Esophagus (tissue), 2 donors: ENCODE data around the gene SLC7A6. TPM values are rescaled to one million over a fixed set of nuclear protein-coding genes. Genes with fewer than 3 reads are reported as not detected.

Experiments
- H3K27ac ChIP-seq, 2 donors: one replicate each; pipeline ENCODE4 v1.5.1; 2013; ENCODE audit warnings: low read depth in 2 of 2, mild to moderate bottlenecking in 2 of 2, inconsistent platforms in 1 of 2, low read length in 1 of 2, moderate library complexity in 1 of 2
- H3K27me3 ChIP-seq, 2 donors: one replicate each; pipeline ENCODE4 v1.6.1; 2013; ENCODE audit warnings: low read length in 2 of 2, control low read depth in 1 of 2, mild to moderate bottlenecking in 1 of 2; ENCODE audit not compliant: insufficient read depth in 2 of 2, control insufficient read depth in 1 of 2
- H3K36me3 ChIP-seq, 2 donors: one replicate each; pipeline ENCODE4 v1.6.1; 2013; ENCODE audit warnings: low read length in 1 of 2; ENCODE audit not compliant: control insufficient read depth in 2 of 2, insufficient read depth in 2 of 2
- H3K4me1 ChIP-seq, 2 donors: one replicate each; pipeline ENCODE4 v1.6.1; 2013; ENCODE audit warnings: low read length in 1 of 2; ENCODE audit not compliant: control insufficient read depth in 2 of 2, insufficient read depth in 2 of 2
- H3K4me3 ChIP-seq, 2 donors: one replicate each; pipeline ENCODE4 v1.5.1; 2013; ENCODE audit warnings: low read length in 2 of 2, mild to moderate bottlenecking in 2 of 2, low read depth in 1 of 2, moderate library complexity in 1 of 2
- H3K9me3 ChIP-seq, 2 donors: one replicate each; pipeline ENCODE4 v1.6.1; 2013; ENCODE audit warnings: mild to moderate bottlenecking in 2 of 2, low read depth in 1 of 2, low read length in 1 of 2, moderate library complexity in 1 of 2; ENCODE audit not compliant: control insufficient read depth in 2 of 2, insufficient read depth in 1 of 2
- WGBS, 2 donors: extraction: QIAGEN DNeasy Blood & Tissue Kit; methylation state at CpG; one replicate each; pipeline ENCODE4 v1.1.7; 2013; 5-methylcytosine and 5-hydroxymethylcytosine counted together
- polyA plus RNA-seq, 2 donors: library from polyadenylated mRNA; stranded (reverse); fragments of 200-250 nt; gene quantifications; one replicate each; pipeline ENCODE4 v1.2.3, GENCODE V29; 2013
- donor health status: healthy with polysubstance abuse.
- donor health status: Bipolar disorder and iron deficiency.

SLC7A6 gene
- polyA plus RNA-seq, 2 donors: 4.1 to 4.2 TPM

DNA sequence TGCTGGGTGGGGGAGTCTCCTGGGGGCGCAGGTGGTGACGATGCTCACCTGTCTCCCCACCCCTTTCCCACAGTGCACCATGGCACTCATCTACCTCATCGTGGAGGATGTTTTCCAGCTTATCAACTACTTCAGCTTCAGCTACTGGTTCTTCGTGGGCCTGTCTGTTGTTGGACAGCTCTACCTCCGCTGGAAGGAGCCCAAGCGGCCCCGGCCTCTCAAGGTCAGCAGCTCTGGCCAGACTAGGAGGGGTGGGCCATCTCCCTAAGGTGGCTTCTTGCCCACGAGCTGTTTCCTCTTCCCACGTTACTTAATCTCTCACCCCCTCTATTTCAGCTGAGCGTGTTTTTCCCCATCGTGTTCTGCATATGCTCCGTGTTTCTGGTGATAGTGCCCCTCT is 32.0 kb downstream of the SLC7A6 start:
- WGBS, 2 donors: 67 to 84% methylated on average over 12 of the region's 12 CpGs

GRCh38 chr16:68296693-68297092 is 32.4 kb downstream of the SLC7A6 start:
- no peak overlapping the region for H3K27ac ChIP-seq
- 84 to 89% methylated on average over 6 of the region's 6 CpGs for WGBS, 2 donors
- H3K4me3 ChIP-seq: no peak overlapping the region
- H3K9me3 ChIP-seq: no peaks in the 10 kb centered on the region
- H3K4me1 ChIP-seq: peaks cover 0 to 6% of the 10 kb centered on the region in 2 donors
- H3K27me3 ChIP-seq: no peaks in the 10 kb centered on the region
- peaks cover 17 to 29% of the 10 kb centered on the region in 2 donors for H3K36me3 ChIP-seq

More for the DNA sequence above, 32.0 kb downstream of the SLC7A6 start:
- Histone ChIP-seq H3K4me3 (no peak overlapping the region), H3K9me3 (no peaks in the 10 kb centered on the region), H3K36me3 (peaks cover 16 to 32% of the 10 kb centered on the region in 2 donors), H3K27me3 (no peaks in the 10 kb centered on the region), H3K4me1 (peaks cover 0 to 6% of the 10 kb centered on the region in 2 donors), H3K27ac (no peak overlapping the region)

DNA sequence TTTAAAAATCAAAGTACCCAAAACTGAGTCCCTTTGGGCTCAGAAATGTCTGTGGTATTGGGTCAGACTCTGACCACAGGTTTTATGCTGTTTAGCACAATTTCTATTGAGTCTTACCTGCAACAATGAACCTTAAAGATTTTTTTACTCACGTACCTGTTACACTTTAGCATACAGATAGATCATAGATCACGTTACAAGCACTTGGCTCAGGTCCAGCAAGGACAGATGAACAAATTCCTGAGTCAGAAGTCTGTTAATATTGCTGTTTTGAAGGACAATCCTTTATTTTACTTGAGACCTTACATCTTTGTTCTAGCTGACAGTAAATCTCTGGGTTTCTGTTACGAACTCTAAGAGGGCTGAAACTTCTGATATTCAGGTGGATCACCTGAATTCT is 33.6 kb downstream of the SLC7A6 start:
- no peak overlapping the region for H3K27ac ChIP-seq
- H3K27me3 ChIP-seq: no peaks in the 10 kb centered on the region
- H3K36me3 ChIP-seq: peaks cover 24 to 41% of the 10 kb centered on the region in 2 donors
- H3K4me1 ChIP-seq: peaks cover 0 to 6% of the 10 kb centered on the region in 2 donors
- no peak overlapping the region for H3K4me3 ChIP-seq
- WGBS, 2 donors: 56 to 61% methylated on average over 3 of the region's 3 CpGs
- H3K9me3 ChIP-seq: no peaks in the 10 kb centered on the region

DNA sequence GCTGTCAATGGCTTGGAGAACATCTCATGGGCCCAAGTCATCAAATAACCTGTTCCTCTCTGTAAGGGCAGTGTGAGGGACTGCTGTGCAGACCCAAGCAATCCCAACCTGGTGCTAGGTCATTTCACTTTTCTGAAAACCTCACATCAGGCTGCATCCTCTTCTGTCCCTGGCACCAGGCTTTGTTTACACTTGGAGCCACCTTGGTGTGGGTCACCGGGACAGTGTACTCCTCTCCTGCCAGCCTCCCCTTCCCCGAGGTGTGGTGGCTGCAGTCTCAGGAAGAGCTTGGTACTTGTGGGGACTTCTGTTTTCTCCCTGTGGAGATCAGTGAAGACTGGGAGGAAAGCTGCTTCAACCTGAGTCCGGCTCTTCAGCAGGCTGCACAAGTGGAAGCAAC is 34.0 kb downstream of the SLC7A6 start:
- H3K27ac ChIP-seq: peak overlapping the region in 1 of 2 donors; percentile 1
- no peak overlapping the region for H3K4me3 ChIP-seq
- peaks cover 24 to 42% of the 10 kb centered on the region in 2 donors for H3K36me3 ChIP-seq
- peaks cover 0 to 6% of the 10 kb centered on the region in 2 donors for H3K4me1 ChIP-seq
- H3K27me3 ChIP-seq: no peaks in the 10 kb centered on the region
- WGBS, 2 donors: 76 to 86% methylated on average over 3 of the region's 3 CpGs
- no peaks in the 10 kb centered on the region for H3K9me3 ChIP-seq

DNA sequence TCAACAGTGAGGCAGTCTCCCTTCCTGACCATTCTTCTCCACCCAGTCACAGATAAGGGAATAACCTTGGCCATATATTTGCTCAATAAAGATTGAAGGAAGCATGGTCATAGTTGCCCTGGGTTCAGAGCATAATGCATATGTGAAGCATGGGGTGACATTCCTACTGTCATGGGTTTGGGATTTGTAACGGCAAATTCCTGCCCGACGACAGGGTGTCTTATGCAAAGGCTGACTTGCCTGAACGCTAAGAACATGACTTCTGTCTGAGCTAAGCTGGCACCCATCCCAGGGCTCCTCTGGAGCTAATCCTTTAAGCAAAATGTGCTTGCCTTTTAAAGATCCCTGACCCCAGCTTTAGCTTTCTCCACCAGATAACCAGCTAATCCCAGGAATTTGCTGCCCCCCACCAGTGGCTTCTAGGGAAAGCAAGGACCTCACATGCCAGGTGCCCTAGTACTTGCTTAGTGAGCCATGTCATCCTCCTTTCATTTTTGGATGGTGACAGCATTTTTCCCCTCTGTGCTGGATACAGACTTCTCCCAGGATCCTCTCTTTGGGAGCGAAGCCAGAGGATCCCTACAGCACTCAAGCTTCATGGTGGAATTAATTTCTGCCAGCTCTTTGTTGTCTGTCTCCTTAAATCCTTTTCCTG is 34.7 kb downstream of the SLC7A6 start:
- H3K36me3 ChIP-seq: peaks cover 24 to 44% of the 10 kb centered on the region in 2 donors
- H3K9me3 ChIP-seq: no peaks in the 10 kb centered on the region
- H3K4me1 ChIP-seq: peaks cover 0 to 6% of the 10 kb centered on the region in 2 donors
- H3K4me3 ChIP-seq: no peak overlapping the region
- peak overlapping the region; percentile 53 to 56 for H3K27ac ChIP-seq
- 32 to 57% methylated on average over 5 of the region's 5 CpGs for WGBS, 2 donors
- no peaks in the 10 kb centered on the region for H3K27me3 ChIP-seq

DNA sequence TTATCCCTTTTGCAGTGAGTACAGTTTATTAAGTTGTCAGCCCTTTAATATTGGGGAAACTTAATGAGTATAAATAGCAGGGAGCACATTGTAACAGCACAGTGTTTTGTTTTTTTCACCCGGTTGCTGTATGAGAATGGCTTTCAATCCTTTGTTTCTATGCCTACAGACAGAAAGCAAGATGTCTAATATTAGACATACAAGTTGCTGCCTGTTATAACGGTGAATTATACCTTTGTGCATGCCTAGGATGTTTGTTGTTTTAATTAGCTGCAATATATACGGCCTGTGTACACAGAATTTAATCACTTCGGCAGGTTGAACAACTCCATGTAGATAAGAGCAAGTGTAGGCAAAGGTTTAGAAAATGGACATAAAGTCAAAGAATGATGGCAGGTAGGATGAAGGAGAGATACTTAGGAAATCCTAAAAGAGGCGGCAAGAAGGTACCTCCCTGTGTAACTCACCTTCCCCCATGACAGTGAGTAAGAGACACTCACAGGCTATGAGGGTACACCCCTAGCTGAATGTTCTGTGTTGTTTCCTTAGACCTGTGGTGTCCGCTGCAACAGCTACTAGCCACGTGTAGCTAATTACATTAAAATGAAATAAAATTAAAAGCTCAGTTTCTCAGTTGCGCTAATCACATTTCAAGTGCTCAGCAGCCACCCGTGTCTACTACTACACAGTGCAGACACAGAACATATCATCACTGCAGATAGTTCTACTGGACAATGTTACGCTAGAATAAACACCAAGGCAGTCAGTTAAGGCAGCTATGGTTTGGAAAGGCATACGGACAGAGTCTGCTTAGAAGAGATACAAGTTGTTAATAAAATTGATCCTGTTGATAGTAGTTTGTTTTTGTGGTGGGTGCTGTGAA is 35.5 kb downstream of the SLC7A6 start:
- peaks cover 24 to 40% of the 10 kb centered on the region in 2 donors for H3K36me3 ChIP-seq
- no peaks in the 10 kb centered on the region for H3K9me3 ChIP-seq
- H3K27me3 ChIP-seq: no peaks in the 10 kb centered on the region
- H3K27ac ChIP-seq: peak overlapping the region in 1 of 2 donors; percentile 53
- H3K4me3 ChIP-seq: no peak overlapping the region
- WGBS, 2 donors: 65 to 69% methylated on average over 11 of the region's 11 CpGs
- H3K4me1 ChIP-seq: peaks cover 0 to 6% of the 10 kb centered on the region in 2 donors

- no peak overlapping the region for H3K27ac ChIP-seq
- no peaks in the 10 kb centered on the region for H3K27me3 ChIP-seq
- WGBS, 2 donors: 80% methylated on average over 7 of the region's 7 CpGs
- no peaks in the 10 kb centered on the region for H3K9me3 ChIP-seq
- peaks cover 24 to 45% of the 10 kb centered on the region in 2 donors for H3K36me3 ChIP-seq
- no peak overlapping the region for H3K4me3 ChIP-seq
- H3K4me1 ChIP-seq: peaks cover 0 to 6% of the 10 kb centered on the region in 2 donors
These were observed 36.6 kb downstream of the SLC7A6 start for GRCh38 chr16:68300734-68301459.

- 94 to 97% methylated on average over 3 of the region's 3 CpGs for WGBS, 2 donors
- peaks cover 10 to 26% of the 10 kb centered on the region in 2 donors for H3K36me3 ChIP-seq
These were observed 42.3 kb downstream of the SLC7A6 start for GRCh38 chr16:68306633-68307032.

DNA sequence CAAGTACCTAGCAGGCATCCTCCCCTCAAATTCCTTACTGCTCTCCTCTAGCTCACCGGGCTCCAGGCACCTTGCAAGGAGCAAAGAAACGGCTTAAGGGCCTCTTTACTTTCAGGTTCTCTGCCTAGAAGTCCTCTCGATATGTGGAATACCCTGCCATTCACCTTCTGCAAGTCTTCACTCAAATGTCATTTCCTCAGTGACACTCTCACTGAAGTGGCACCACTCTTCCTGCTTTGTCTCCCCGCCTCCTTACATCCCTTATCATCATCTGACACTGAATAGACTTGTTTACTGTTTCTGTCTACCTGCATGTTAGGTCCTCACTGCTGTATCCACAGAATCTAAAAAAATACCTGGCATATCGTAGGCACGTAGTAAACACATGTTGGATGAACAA is 45.5 kb downstream of the SLC7A6 start:
- no peaks in the 10 kb centered on the region for H3K9me3 ChIP-seq
- peaks cover 0 to 7% of the 10 kb centered on the region in 2 donors for H3K36me3 ChIP-seq
- 37 to 38% methylated on average over 6 of the region's 6 CpGs for WGBS, 2 donors
- peak overlapping the region; percentile 94 to 95 for H3K4me3 ChIP-seq
- no peaks in the 10 kb centered on the region for H3K27me3 ChIP-seq
- H3K4me1 ChIP-seq: peaks cover 4 to 6% of the 10 kb centered on the region in 2 donors
- H3K27ac ChIP-seq: no peak overlapping the region

More at GRCh38 chr16:68306633-68307032, 42.3 kb downstream of the SLC7A6 start:
- peaks cover 4 to 6% of the 10 kb centered on the region in 2 donors for H3K4me1 ChIP-seq
- H3K27me3 ChIP-seq: no peaks in the 10 kb centered on the region
- H3K27ac ChIP-seq: no peak overlapping the region
- H3K4me3 ChIP-seq: no peak overlapping the region
- no peaks in the 10 kb centered on the region for H3K9me3 ChIP-seq
